HPDE6-E6E7 (cell line): ENCODE results near the gene HYKK.
"Not testable (repeated sequence)": the region's sequence is repeated elsewhere in the genome, so short reads cannot be mapped to it uniquely, and the experiment has no call there.

ENCODE experiments used
- DNase-seq: peaks from one replicate; pipeline ENCODE4 v3.0.0; 2011; ENCODE audit warnings: missing footprints; ENCODE audit errors: extremely low spot score

HYKK gene, protein sequence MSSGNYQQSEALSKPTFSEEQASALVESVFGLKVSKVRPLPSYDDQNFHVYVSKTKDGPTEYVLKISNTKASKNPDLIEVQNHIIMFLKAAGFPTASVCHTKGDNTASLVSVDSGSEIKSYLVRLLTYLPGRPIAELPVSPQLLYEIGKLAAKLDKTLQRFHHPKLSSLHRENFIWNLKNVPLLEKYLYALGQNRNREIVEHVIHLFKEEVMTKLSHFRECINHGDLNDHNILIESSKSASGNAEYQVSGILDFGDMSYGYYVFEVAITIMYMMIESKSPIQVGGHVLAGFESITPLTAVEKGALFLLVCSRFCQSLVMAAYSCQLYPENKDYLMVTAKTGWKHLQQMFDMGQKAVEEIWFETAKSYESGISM

GRCh38 chr15:78506971-78507830 lies at the start of gene HYKK:
Gene HYKK (plus strand): TSS chr15:78507577. CDS start chr15:78513089, 5,512 bp downstream.
- DNase-seq: peak; percentile 96

DNA sequence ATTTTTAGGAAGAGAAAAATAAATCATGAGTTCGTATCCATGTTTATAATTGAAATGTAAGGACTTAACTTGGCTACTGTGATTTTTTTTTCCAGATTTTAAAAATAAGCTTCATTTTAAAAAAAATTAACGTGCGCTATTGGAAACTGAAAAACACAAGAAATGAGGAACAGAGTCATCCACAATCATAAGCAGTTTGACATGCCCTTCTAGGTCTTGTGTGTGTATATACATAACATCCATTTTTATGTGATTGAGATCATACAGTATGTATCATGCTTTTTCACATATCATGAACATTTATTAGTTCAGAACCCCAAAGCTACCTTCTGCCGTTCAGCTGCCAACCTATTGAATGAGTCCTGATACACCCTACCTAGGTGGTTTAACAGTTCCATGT lies 46.6 kb upstream of the HYKK start:
- no peak for DNase-seq

DNA sequence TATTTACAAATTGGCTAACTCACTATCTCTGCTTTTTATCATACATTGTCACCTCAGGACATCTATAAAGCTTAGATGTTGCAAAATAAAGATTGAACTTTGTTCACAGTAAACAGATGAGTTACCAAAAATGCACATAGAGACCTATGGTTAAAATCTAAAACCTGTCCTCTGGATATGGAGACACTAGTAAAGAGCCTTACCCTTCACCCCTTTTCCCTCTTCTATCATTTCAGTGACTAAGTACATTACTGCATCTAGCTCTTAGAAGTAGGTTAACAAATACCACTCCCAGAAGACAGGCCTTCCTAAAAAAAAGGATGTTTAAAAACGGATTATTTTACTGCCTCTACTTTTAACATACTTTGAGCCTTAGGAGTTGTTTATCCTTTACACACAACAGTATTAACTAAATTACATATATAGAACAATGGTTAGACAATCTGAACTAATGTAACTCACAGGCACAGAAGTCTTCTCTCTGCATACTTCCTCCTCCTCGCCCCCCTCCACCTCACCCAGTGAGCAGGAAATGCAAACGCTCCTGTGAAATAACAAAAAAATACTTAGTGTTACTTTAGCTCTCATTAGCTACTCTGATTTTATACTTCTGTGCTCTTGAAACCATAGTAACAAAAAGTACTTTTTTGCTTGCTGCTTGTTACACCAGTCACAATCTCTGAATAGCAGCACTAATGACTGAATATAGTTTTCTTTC lies 46.0 kb upstream of the HYKK start:
- DNase-seq: no peak

GRCh38 chr15:78469031-78469430 lies 38.3 kb upstream of the HYKK start:
- DNase-seq: no peak

DNA sequence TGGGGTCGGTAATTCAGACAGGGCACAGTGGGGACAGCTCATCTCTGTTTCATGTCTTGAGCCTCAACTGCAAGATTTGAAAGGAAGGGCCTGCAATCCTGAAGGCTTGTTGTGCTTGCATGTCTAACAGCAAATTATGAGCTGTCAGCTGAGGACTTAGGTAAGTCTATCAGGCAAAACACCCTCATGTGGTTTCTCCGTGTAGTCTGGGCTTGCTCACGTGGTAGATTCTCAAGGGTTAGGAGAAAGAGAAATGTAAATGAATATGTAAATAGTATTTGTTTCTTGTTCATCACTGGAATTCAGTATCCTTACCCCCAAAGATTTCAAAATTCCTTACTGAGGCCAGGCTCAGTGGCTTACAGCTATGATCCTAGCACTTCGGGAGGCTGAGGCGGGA lies 30.1 kb upstream of the HYKK start:
- DNase-seq: no peak

DNA sequence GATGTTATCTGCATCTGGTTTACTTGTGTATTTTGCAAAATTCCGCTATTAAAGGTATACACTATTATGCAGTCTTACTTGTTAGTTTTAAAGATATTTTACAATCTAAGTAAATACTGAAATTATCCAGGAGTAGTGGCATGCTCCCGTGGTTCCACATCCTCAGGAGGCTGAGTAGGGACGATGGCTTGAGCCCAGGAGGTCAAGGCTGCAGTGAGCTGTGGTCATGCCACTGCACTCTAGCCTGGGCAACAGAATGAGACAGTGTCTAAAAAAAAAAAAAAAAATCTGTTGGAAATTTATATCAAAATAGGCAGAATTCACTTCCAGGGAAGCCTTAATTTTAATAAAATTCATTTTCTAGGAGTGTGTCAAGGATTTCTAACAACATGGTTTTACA lies 27.7 kb upstream of the HYKK start:
- DNase-seq: no peak

- DNase-seq: no peak
These were observed 25.5 kb upstream of the HYKK start for GRCh38 chr15:78481917-78482316.

DNA sequence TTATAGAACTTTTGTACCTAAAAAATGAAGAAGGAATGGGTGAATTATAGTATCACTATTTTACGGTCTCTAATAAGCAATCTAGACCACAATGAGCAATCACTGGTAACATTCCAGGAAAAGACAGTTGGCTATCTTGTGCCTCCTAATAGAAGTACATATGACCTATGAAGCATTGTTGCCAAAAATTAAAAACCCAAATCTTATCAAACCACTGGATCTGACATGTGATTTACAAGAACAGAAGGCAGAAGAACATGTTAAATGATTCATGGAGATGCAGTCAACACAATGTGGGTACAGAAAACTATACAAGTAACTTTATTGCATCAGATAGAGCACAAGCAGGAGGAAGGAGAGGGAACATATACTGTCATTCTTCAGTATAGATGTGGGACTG lies 14.5 kb upstream of the HYKK start:
- DNase-seq: no peak

GRCh38 chr15:78501857-78502256 lies 5.5 kb upstream of the HYKK start:
- no peak for DNase-seq

- no peak for DNase-seq
These were observed 4.7 kb upstream of the HYKK start for GRCh38 chr15:78502641-78503040.

DNA sequence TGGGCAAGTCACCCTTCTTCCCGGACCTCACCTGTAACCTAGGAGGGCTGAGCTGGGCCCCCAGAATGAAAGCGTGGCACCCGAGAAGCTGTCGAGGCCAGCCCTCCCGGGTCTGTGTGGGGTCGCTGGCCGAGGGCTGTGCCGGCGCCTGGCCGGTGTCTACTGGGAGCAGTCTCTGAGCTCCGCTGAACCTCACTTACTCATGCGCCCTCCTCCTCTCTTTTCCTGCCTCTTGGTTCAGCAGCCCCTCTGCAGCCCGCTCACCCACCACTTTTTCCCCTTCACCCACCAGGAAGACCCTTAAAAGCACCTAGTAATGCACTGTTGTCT lies 419 bp downstream of the HYKK start:
- DNase-seq: no peak

DNA sequence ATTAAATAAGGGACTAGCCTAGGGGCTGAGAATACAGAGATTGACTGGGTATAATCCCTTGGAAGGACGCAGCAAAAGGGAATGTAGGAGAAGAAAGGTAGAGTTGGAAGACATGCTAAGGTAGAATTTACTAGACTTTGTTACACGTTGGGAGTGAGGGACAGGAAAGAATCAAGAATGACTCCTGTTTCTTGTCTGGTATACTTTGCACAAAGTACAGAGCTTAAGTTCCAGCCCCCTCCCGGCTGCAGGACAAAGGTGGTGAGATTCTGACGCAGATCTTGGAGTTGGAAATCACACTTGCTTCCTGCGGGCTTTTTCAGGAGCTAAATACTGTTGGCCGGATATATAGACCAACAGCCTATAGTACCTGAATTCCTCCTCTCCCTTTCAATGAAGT lies 895 bp downstream of the HYKK start:
- peak; percentile 4 for DNase-seq

- DNase-seq: no peak
These were observed 2.4 kb downstream of the HYKK start for GRCh38 chr15:78509726-78510312.

DNA sequence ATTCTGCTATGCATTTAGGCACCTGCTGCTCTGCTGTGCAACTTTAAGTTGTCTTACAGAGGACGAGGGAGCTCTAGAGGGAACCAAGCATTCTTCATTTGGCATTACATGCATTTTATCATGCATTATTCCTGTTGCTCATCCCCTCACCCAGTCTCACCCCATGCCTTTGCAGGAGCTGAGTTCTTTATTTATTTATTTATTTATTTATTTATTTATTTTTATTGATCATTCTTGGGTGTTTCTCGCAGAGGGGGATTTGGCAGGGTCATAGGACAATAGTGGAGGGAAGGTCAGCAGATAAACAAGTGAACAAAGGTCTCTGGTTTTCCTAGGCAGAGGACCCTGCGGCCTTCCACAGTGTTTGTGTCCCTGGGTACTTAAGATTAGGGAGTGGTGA lies 12.7 kb downstream of the HYKK start:
- not testable (repeated sequence) for DNase-seq

DNA sequence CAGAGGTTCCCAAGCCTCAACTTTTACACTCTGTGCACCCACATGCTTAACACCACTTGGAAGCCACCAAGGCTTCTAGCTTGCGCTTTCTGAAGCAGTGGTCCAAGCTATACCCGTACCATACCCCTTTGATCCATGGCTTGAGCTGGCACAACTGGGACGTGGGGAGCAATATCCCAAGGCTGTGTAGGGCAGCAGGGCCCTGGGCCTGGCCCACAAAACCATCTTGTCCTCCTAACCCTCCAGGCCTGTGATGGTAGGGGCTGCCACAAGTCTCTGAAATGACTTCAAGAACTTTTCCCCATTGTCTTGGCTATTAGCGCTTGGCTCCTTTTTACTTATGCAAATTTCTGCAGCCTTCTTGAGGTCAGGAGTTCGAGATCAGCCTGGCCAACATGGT lies 16.9 kb downstream of the HYKK start:
- no peak for DNase-seq

GRCh38 chr15:78527325-78527724 lies 19.9 kb downstream of the HYKK start:
- no peak for DNase-seq

DNA sequence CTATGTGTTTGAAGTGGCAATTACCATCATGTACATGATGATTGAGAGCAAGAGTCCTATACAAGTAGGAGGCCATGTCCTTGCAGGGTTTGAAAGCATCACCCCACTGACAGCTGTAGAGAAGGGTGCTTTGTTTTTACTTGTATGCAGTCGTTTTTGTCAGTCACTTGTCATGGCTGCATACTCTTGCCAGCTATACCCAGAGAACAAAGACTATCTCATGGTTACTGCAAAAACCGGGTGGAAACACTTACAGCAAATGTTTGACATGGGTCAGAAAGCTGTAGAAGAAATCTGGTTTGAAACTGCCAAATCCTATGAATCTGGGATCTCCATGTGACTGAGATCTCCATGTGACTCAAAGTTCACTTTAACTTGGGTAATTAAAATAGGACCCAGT lies 26.0 kb downstream of the HYKK start:
- DNase-seq: no peak

GRCh38 chr15:78536134-78536533 lies 28.8 kb downstream of the HYKK start:
- DNase-seq: no peak

DNA sequence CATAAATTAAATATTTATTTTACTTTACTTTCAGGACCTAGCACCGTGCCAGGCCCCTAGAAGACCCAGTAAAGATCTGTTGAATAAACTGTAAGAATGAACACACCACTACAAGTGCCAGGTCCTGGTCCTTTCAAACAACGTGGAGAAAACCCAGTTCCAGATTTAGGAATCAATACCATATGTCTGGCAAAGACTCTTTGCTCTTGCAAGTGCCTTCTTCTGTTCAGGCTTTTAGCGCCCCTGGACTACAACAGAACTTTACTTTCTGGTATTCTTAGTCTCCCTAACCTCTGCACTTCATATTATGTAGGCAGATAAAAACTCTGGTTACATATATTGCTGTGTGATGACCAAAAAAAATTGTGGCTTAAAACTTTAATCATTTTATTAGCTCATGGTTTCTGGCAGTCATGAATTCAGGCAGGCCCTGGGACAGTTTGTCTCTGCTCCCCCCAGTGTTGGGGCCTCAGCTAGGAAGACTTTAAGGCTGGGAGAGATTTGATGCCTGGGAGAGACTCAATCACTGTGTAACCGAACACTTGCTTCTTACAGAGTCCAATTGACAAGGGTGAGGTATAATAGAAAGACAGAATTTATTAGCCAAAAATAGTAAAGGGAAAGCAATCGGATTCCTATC lies 30.0 kb downstream of the HYKK start:
- DNase-seq: no peak

GRCh38 chr15:78538358-78538757 lies 31.0 kb downstream of the HYKK start:
- DNase-seq: no peak

DNA sequence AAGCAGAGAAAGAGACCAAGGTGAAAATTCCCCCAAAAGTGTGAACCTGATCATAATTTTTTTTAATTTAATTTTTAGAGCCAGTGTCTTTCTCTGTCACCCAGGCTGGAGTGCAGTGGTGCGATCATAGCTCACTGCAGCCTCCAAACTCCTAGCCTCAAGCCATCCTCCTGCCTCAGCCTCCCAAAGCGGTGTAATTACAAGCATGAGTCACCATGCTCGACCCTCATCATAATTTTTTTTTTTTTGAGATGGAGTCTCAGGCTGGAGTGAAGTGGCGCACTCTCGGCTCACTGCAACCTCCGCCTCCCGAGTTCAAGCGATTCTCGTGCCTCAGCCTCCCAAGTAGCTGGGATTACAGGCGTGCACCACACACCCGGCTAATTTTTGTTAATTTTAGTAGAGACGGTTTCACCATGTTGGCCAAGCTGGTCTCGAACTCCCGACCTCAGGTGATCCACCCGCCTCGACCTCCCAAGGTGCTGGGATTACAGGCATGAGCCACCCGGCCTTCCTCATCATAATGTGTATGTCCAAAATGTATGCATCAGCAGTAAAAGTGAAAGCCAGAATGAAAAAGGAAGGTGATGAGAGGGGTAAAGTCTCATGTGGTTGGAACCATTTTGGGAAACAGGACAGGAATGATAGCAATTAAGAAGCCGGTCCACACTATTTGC lies 32.2 kb downstream of the HYKK start:
- not testable (repeated sequence) for DNase-seq
